Astrocyte (in vitro differentiated cells and primary cell): ENCODE data around the gene ARG2. TPM values are rescaled to one million over a fixed set of nuclear protein-coding genes. Genes with fewer than 3 reads are reported as not detected.

Experiments
- DNase-seq: peaks from one replicate; pipeline ENCODE4 v3.0.0-alpha.2; 2010; ENCODE audit warnings: low read depth
- FAIRE-seq: peaks from 2 replicates; lab custom pipeline; 2011; peaks lifted over from hg19 to GRCh38; lab: Jason Lieb, UNC
- H2AFZ ChIP-seq: 2 replicates; pipeline ENCODE4 v1.6.0; 2012; ENCODE audit warnings: low read depth, low read length, inconsistent platforms
- H3K27ac ChIP-seq: 2 replicates; pipeline ENCODE4 v1.5.1; 2011; ENCODE audit warnings: low read depth, low read length, inconsistent platforms
- H3K27me3 ChIP-seq: 2 replicates; pipeline ENCODE4 v1.6.0; 2011; ENCODE audit warnings: low read length, inconsistent platforms; ENCODE audit not compliant: insufficient read depth
- H3K36me3 ChIP-seq: 2 replicates; pipeline ENCODE4 v1.5.1; 2011; ENCODE audit warnings: low read length, inconsistent platforms; ENCODE audit not compliant: insufficient read depth
- H3K4me1 ChIP-seq: 2 replicates; pipeline ENCODE4 v1.5.1; 2011; ENCODE audit warnings: low read length, inconsistent platforms; ENCODE audit not compliant: insufficient read depth
- H3K4me2 ChIP-seq: 2 replicates; pipeline ENCODE4 v1.6.0; 2012; ENCODE audit warnings: low read length, inconsistent platforms
- H3K4me3 ChIP-seq: 2 replicates; pipeline ENCODE4 v1.5.1; 2011; ENCODE audit warnings: low read depth, mild to moderate bottlenecking, low read length, inconsistent platforms; ENCODE audit not compliant: insufficient read depth
- H3K79me2 ChIP-seq: 2 replicates; pipeline ENCODE4 v1.6.0; 2012; ENCODE audit warnings: mild to moderate bottlenecking, low read length, inconsistent platforms; ENCODE audit not compliant: insufficient read depth
- H3K9ac ChIP-seq: 2 replicates; pipeline ENCODE4 v1.6.0; 2012; ENCODE audit warnings: mild to moderate bottlenecking, low read length, inconsistent platforms
- H3K9me3 ChIP-seq: 2 replicates; pipeline ENCODE4 v1.5.1; 2012; ENCODE audit warnings: low read depth, mild to moderate bottlenecking, low read length, inconsistent platforms; ENCODE audit not compliant: insufficient read depth
- H4K20me1 ChIP-seq: 2 replicates; pipeline ENCODE4 v1.6.0; 2012; ENCODE audit warnings: low read length, inconsistent platforms; ENCODE audit not compliant: insufficient read depth
- H3K27ac Mint-ChIP-seq: one replicate; pipeline ENCODE4 v1.8.0; 2021; ENCODE audit warnings: mild to moderate bottlenecking, mixed read lengths; ENCODE audit not compliant: unreplicated experiment
- H3K27me3 Mint-ChIP-seq: one replicate; pipeline ENCODE4 v1.8.0; 2021; ENCODE audit warnings: low read depth, mixed read lengths; ENCODE audit not compliant: unreplicated experiment
- H3K36me3 Mint-ChIP-seq: one replicate; pipeline ENCODE4 v1.8.0; 2021; ENCODE audit warnings: low read depth, mixed read lengths; ENCODE audit not compliant: unreplicated experiment
- H3K4me1 Mint-ChIP-seq: one replicate; pipeline ENCODE4 v1.8.0; 2021; ENCODE audit warnings: low read depth, mixed read lengths; ENCODE audit not compliant: unreplicated experiment
- H3K4me3 Mint-ChIP-seq: one replicate; pipeline ENCODE4 v1.8.0; 2021; ENCODE audit warnings: mild to moderate bottlenecking, moderate library complexity, mixed read lengths; ENCODE audit not compliant: unreplicated experiment
- H3K9me3 Mint-ChIP-seq: one replicate; pipeline ENCODE4 v1.8.0; 2021; ENCODE audit warnings: mild to moderate bottlenecking, mixed read lengths; ENCODE audit not compliant: unreplicated experiment
- EZH2 ChIP-seq: IDR thresholded peaks from 2 replicates; pipeline ENCODE4 v1.6.1; 2012; ENCODE audit warnings: mild to moderate bottlenecking, low read length, inconsistent platforms; ENCODE audit not compliant: insufficient read depth
- total RNA-seq: library from RNA; stranded (reverse); gene quantifications from 2 replicates; pipeline ENCODE4 v1.2.1, GENCODE V29; 2021
- TF ChIP-seq, protein P1 (sequence below): IDR thresholded peaks from 2 replicates; pipeline ENCODE4 v1.5.1; 2011; ENCODE audit warnings: low read depth, mild to moderate bottlenecking, inconsistent platforms, low read length, moderate library complexity; ENCODE audit not compliant: insufficient read depth

ARG2 gene
- total RNA-seq, 1 donor from 2014 or later, result 11.6 TPM

DNA sequence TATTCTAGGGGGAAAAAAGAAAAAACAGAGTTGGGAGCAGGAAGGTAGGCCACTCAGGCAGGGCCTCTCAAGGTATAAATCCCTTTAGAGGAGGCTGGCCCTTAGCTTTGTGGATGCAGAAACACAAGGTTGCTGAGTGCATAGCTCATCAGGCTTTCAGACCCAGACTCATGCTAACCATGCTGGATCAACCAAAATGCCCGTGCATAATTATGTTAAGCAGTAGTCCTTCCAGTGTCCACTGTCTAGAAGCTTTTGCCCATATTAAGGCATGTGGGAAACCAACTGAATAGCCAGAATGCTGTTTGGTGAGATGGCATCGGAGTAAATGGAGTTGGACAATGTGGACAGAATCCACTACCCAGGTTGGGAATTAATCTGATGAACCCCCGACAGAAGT lies 18.9 kb downstream of the ARG2 start:
- Histone ChIP-seq H3K27me3 (no peaks in the 10 kb centered on the region), H3K27ac (no peak overlapping the region), H3K9me3 (no peaks in the 10 kb centered on the region), H3K4me3 (no peak overlapping the region), H4K20me1 (no peaks in the 10 kb centered on the region), H3K9ac (no peak overlapping the region), H3K4me2 (no peak overlapping the region), H3K36me3 (no peaks in the 10 kb centered on the region), H3K79me2 (no peaks in the 10 kb centered on the region), H3K4me1 (no peaks in the 10 kb centered on the region), H2AFZ (no peak overlapping the region)
- H3K36me3 Mint-ChIP-seq, result peaks cover 3% of the 10 kb centered on the region
- TF ChIP-seq, protein P1, sequence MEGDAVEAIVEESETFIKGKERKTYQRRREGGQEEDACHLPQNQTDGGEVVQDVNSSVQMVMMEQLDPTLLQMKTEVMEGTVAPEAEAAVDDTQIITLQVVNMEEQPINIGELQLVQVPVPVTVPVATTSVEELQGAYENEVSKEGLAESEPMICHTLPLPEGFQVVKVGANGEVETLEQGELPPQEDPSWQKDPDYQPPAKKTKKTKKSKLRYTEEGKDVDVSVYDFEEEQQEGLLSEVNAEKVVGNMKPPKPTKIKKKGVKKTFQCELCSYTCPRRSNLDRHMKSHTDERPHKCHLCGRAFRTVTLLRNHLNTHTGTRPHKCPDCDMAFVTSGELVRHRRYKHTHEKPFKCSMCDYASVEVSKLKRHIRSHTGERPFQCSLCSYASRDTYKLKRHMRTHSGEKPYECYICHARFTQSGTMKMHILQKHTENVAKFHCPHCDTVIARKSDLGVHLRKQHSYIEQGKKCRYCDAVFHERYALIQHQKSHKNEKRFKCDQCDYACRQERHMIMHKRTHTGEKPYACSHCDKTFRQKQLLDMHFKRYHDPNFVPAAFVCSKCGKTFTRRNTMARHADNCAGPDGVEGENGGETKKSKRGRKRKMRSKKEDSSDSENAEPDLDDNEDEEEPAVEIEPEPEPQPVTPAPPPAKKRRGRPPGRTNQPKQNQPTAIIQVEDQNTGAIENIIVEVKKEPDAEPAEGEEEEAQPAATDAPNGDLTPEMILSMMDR, result no peak
- no peak for TF ChIP-seq EZH2
- H3K9me3 Mint-ChIP-seq, result no peaks in the 10 kb centered on the region
- H3K4me3 Mint-ChIP-seq, result no peak overlapping the region
- no peak overlapping the region for H3K27ac Mint-ChIP-seq
- peaks cover 6% of the 10 kb centered on the region for H3K4me1 Mint-ChIP-seq
- FAIRE-seq (no peak), DNase-seq (no peak)
- H3K27me3 Mint-ChIP-seq, result no peaks in the 10 kb centered on the region

DNA sequence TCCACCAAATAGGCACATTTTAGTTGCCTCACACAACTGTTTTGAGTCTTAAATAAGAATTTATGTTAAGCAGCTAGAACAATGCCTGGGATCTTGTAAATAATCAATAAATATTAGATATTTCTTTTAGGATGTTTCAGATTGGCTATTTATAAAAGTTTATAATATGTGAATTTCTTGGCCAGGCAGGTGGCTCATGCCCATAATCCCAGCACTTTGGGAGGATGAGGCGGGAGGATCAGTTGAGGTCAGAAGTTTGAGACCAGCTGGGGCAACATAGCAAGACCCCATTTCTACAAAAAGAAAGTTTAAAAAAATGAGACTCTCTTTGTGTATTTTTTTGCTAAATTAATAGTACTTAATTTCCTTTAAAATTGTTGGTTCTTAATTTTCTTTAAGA lies 21.8 kb downstream of the ARG2 start:
- H3K9ac ChIP-seq, result no peak overlapping the region
- no peak overlapping the region for H3K4me3 Mint-ChIP-seq
- no peak for TF ChIP-seq EZH2
- TF ChIP-seq, protein P1, result no peak
- no peaks in the 10 kb centered on the region for H3K4me1 ChIP-seq
- no peaks in the 10 kb centered on the region for H3K9me3 Mint-ChIP-seq
- DNase-seq, result no peak
- H3K27ac ChIP-seq, result no peak overlapping the region
- no peak overlapping the region for H2AFZ ChIP-seq
- H3K79me2 ChIP-seq, result no peaks in the 10 kb centered on the region
- no peaks in the 10 kb centered on the region for H3K27me3 ChIP-seq
- no peak overlapping the region for H3K27ac Mint-ChIP-seq
- H3K4me3 ChIP-seq, result no peak overlapping the region
- peaks cover under 1% of the 10 kb centered on the region for H3K4me1 Mint-ChIP-seq
- no peaks in the 10 kb centered on the region for H3K36me3 Mint-ChIP-seq
- H3K36me3 ChIP-seq, result peaks cover 7% of the 10 kb centered on the region
- H3K9me3 ChIP-seq, result no peaks in the 10 kb centered on the region
- FAIRE-seq, result no peak
- no peaks in the 10 kb centered on the region for H4K20me1 ChIP-seq
- H3K4me2 ChIP-seq, result no peak overlapping the region
- H3K27me3 Mint-ChIP-seq, result no peaks in the 10 kb centered on the region

DNA sequence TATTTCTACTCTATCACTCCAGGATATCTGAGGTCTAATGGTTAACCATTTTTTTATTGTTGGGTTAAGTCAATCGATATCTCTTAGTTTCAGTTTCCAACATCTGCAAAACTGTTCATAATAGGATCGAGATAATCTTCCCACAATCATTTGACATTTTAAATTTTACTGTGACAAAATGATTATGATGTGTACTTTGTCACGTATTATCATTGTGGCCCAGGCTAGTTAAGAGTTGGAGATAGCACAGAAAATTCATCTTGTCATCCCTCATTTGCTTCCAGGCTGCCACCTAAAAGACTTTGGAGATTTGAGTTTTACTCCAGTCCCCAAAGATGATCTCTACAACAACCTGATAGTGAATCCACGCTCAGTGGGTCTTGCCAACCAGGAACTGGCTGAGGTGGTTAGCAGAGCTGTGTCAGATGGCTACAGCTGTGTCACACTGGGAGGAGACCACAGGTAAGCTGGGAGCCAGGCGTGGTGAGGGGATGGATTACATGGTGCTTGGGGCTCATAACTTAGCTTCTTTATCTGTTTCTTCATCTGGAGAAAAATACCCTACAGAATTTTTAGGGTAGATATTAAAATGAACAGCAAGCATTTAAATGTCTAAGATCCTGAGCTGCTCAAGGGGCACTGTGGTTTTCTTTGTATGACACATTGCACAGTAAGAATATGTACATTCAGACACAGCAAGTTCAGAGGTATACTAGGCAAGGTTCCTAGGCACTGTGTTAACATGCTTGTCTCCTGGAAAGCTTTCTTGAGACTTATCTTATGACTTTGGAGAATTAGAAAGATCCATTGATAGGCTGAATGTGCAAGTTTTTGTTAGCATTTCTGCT lies 22.4 kb downstream of the ARG2 start:
- H3K36me3 ChIP-seq, result peaks cover 9% of the 10 kb centered on the region
- TF ChIP-seq, protein P1, result no peak
- no peak for TF ChIP-seq EZH2
- no peak overlapping the region for H3K27ac Mint-ChIP-seq
- no peaks in the 10 kb centered on the region for H3K36me3 Mint-ChIP-seq
- H3K9ac ChIP-seq, result no peak overlapping the region
- no peaks in the 10 kb centered on the region for H3K27me3 ChIP-seq
- DNase-seq (no peak), FAIRE-seq (no peak)
- H3K4me1 ChIP-seq, result no peaks in the 10 kb centered on the region
- H3K4me3 Mint-ChIP-seq, result no peak overlapping the region
- H3K4me1 Mint-ChIP-seq, result no peaks in the 10 kb centered on the region
- no peak overlapping the region for H3K27ac ChIP-seq
- H3K27me3 Mint-ChIP-seq, result no peaks in the 10 kb centered on the region
- H3K79me2 ChIP-seq, result no peaks in the 10 kb centered on the region
- H4K20me1 ChIP-seq, result no peaks in the 10 kb centered on the region
- no peak overlapping the region for H2AFZ ChIP-seq
- no peak overlapping the region for H3K4me3 ChIP-seq
- H3K4me2 ChIP-seq, result no peak overlapping the region
- no peaks in the 10 kb centered on the region for H3K9me3 Mint-ChIP-seq
- no peaks in the 10 kb centered on the region for H3K9me3 ChIP-seq
